ENCODE data around the gene TAS2R13.

DNA sequence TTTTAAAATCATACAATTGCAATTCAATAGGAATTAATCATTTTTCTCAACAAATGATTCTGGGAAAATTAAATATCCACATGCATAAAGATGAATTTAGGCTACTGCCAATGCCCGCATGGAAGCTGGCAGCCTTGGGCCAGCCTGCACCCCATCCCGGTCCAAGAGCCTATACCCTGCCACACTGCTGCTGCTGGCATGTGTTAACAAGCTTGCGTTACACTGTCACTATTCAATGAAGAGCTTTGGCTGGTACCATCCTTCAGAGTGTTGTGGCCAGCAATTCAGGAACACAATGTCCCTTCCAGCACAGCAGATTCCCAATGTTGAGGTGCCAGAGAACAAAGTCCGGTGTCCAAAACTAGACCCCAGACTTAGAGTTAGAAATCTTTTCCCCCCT lies 43.3 kb upstream of the TAS2R13 start:
- TF ChIP-seq GATA2 (IDR thresholded peaks at IDR 0.05; ENCODE audit: low read depth, low read length): no peak
- TF ChIP-seq GATA3 (IDR thresholded peaks at IDR 0.05; ENCODE audit: low read depth, low read length): no peak
